SK-N-MC (cell line): Measurements from ENCODE around the gene FHIT.

Source experiments
- EZH2 ChIP-seq: fragments of 200-600 bp; sonication (generic); IDR thresholded peaks from one replicate; pipeline ENCODE4 v1.6.1; 2017; ENCODE audit warnings: antibody characterized with exemption
- FOXP2 ChIP-seq: optimal IDR thresholded peaks from 2 replicates; pipeline ENCODE3; 2011; ENCODE audit warnings: mild to moderate bottlenecking, moderate library complexity; ENCODE audit not compliant: insufficient read depth; ENCODE audit errors: extremely low read length, control extremely low read depth
- POLR2AphosphoS5 ChIP-seq: IDR thresholded peaks from 2 replicates; pipeline ENCODE4 v1.6.1; 2012; ENCODE audit warnings: mild to moderate bottlenecking, low read depth, low read length, borderline replicate concordance

GRCh38 chr3:60631509-60631908, 619.7 kb downstream of the FHIT start:
- TF ChIP-seq POLR2AphosphoS5 (no peak), EZH2 (no peak), FOXP2 (no peak)
